ENCODE data around the gene CDKN2B-AS1. TPM values are rescaled to one million over a fixed set of nuclear protein-coding genes. Genes with fewer than 3 reads are reported as not detected.

Gene CDKN2B-AS1
- polyA plus RNA-seq, 2 of the 4 experiments (the other 2 are of a cell fraction), result not detected

DNA sequence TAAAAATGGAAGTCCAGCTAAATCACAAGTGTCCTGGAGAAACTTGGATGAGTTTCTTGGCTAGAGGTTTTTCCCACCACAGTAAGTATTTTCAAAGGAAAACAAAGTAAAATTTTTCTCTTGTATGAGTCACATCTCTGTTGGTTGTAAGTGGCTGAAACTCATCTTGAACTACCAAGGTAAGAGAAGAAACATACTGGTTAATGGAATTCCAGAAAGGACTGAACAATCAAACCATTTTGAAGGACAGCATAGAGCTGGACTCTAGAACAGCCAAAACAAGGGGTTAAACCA is 117.3 kb downstream of the CDKN2B-AS1 start:
- H3K27ac ChIP-seq, result no peak overlapping the region
- H3K4me2 ChIP-seq, result no peak overlapping the region
- ChIA-PET CTCF (no interaction called here), POLR2A (no interaction called here)
- no peaks in the 10 kb centered on the region for H3K9me3 ChIP-seq
- ATAC-seq (no peak), DNase-seq (ENCODE audit: low read depth in 1 of 2, low spot score in 1 of 2) (no peak), FAIRE-seq (no peak)
- H3K4me1 ChIP-seq, result no peaks in the 10 kb centered on the region
- H3K4me3 ChIP-seq, result no peak overlapping the region
- TF ChIP-seq POLR2A (IDR thresholded peaks at IDR 0.05; ENCODE audit: low read length), result no peak

DNA sequence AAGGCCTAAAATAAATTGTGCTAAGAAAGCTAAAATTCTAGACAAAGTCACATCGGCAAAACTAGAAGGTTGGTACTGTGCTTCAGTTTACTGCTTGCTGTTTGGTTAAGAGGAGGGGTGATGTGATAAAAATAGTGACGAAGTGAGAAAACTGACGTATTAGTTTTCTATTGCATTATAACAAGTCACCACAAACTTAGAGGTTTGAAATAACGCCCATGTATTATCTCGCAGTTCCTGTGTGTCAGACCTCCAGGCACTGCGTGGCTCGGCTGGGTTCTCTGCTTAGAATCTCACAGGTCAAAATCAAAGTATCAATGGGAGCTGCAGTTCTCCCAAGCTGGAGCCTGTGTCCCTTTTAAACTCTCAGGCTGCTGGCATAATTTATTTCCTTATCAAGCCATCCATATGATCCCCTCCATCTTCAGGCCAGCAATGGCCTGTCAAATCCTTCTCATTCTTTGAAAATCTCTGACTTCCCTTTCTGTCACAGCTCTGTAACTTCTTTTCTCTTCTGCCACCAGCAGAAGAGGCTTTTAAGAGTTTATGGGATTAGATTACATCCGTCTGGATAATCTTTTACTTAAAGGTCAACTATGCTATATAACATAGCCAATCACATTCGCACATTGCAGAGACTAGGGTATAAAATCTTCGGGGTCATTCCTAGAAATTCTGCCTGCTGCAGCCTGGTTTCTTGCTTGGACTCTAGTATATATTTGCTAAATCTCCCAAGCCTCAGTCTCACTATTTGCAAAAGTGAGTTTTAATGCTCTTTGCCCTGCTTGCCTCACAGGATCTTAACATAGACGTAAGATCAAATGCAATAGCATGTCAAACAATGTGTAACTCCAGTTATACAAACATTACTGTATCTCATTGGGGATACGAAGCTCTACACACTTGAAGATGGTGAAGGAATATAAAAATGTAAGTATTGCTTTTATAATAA is 118.6 kb downstream of the CDKN2B-AS1 start:
- H3K4me3 ChIP-seq, result no peak overlapping the region
- DNase-seq (ENCODE audit: low read depth in 1 of 2, low spot score in 1 of 2) (no peak), ATAC-seq (no peak), FAIRE-seq (no peak)
- no peaks in the 10 kb centered on the region for H3K9me3 ChIP-seq
- POLR2A ChIA-PET, result no interaction called here
- H3K4me1 ChIP-seq, result no peaks in the 10 kb centered on the region
- WGBS (ENCODE audit: missing lambda C conversion rate), result no CpG with 5 or more reads among the region's 12 CpGs
- H3K4me2 ChIP-seq, result no peak overlapping the region
- no peak for TF ChIP-seq RNF2 (IDR thresholded peaks at IDR 0.05; ENCODE audit: borderline replicate concordance, low read depth)
- no peak for TF ChIP-seq EHF (CRISPR knock-in tag; IDR thresholded peaks at IDR 0.05)
- TF ChIP-seq MAFK (IDR thresholded peaks at IDR 0.05; ENCODE audit: partially characterized antibody), result no peak
- TF ChIP-seq FOXS1 (CRISPR knock-in tag; IDR thresholded peaks at IDR 0.05), result no peak
- H3K27ac ChIP-seq, result no peak overlapping the region
- CTCF ChIA-PET, result no interaction called here

GRCh38 chr9:22114956-22115355 is 120.4 kb downstream of the CDKN2B-AS1 start:
- CTCF ChIA-PET, result no interaction called here
- no peak for TF ChIP-seq FOSB (CRISPR knock-in tag; IDR thresholded peaks at IDR 0.05)
- DNase-seq (ENCODE audit: low read depth in 1 of 2, low spot score in 1 of 2), result no peak
- Histone ChIP-seq H3K4me2 (no peak overlapping the region), H3K4me1 (no peaks in the 10 kb centered on the region), H3K4me3 (no peak overlapping the region), H3K9me3 (no peaks in the 10 kb centered on the region), H3K27ac (no peak overlapping the region)
- POLR2A ChIA-PET, result no interaction called here
- no peak for ATAC-seq
- FAIRE-seq, result no peak

DNA sequence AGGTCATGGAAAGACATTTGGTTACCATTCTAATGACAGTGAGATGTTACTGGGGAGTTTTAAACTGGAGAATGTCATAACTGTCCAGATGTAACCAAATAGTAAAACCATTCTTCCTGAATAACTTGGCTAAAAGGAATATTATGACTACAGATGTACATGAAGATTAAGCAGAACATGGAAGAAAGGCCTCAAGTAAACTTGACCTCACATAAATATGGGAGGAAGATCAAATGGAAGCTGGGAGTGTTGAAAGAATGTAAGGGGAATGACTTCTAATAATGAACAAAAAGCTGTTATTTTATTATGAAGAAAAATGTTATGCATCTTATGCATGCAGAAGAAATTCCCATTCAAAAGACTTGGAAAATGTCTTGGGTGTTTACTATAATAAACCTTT is 122.2 kb downstream of the CDKN2B-AS1 start:
- H3K4me3 ChIP-seq, result no peak overlapping the region
- TF ChIP-seq E2F6 (IDR thresholded peaks at IDR 0.05; ENCODE audit: borderline replicate concordance, low read depth) (no peak), JUNB (IDR thresholded peaks at IDR 0.05) (no peak), NFE2L2 (conservative IDR thresholded peaks at IDR 0.05; ENCODE audit: low read length) (no peak), JUN (IDR thresholded peaks at IDR 0.05) (no peak), RCOR1 (IDR thresholded peaks at IDR 0.05; ENCODE audit: low read depth, low read length) (no peak), EHMT2 (IDR thresholded peaks at IDR 0.05; ENCODE audit: low read depth) (no peak), MAZ (IDR thresholded peaks at IDR 0.05; ENCODE audit: borderline replicate concordance, low read depth, low read length) (no peak), HEYL (CRISPR knock-in tag; IDR thresholded peaks at IDR 0.05) (no peak), RNF2 (IDR thresholded peaks at IDR 0.05; ENCODE audit: borderline replicate concordance, low read depth) (no peak), TFCP2L1 (CRISPR knock-in tag; IDR thresholded peaks at IDR 0.05) (no peak), GATA3 (IDR thresholded peaks at IDR 0.05; ENCODE audit: borderline replicate concordance) (no peak), CBX2 (IDR thresholded peaks at IDR 0.05; ENCODE audit: borderline replicate concordance, low read depth) (no peak), ELK1 (IDR thresholded peaks at IDR 0.05; ENCODE audit: low read depth, low read length) (no peak), RFX5 (IDR thresholded peaks at IDR 0.05) (no peak), EHF (CRISPR knock-in tag; IDR thresholded peaks at IDR 0.05) (no peak), ZC3H11A (IDR thresholded peaks at IDR 0.05) (no peak), RARB (CRISPR knock-in tag; IDR thresholded peaks at IDR 0.05) (no peak), EP300 (IDR thresholded peaks at IDR 0.05) (no peak), HDAC2 (IDR thresholded peaks at IDR 0.05) (no peak), MAFK (IDR thresholded peaks at IDR 0.05; ENCODE audit: partially characterized antibody) (no peak)
- FAIRE-seq (no peak), DNase-seq (ENCODE audit: low read depth in 1 of 2, low spot score in 1 of 2) (no peak), ATAC-seq (no peak)
- ChIA-PET POLR2A (no interaction called here), CTCF (no interaction called here)
- no peaks in the 10 kb centered on the region for H3K4me1 ChIP-seq
- H3K9me3 ChIP-seq, result no peaks in the 10 kb centered on the region
- no peak overlapping the region for H3K4me2 ChIP-seq
- no peak overlapping the region for H3K27ac ChIP-seq
